T47D (cell line): ENCODE measurements around the gene NIPAL4.

Experiments
- DNase-seq, 2 experiments: peaks; one replicate each; pipeline versions ENCODE4 v3.0.0 to v3.0.0-alpha.2; 2011 to 2012; ENCODE audit warnings: low read depth in 1 of 2, low spot score in 1 of 2
- JUND ChIP-seq: IDR thresholded peaks from 2 replicates; pipeline ENCODE4 v1.6.1; 2012; ENCODE audit warnings: low read depth
- in situ Hi-C: cut with HindIII; loops from 2 replicates; pipeline ENCODE4 v1.10.0; 2016; ENCODE audit warnings: low sequenced_read_pairs, low pct_unique_long_range_greater_than_20kb

Gene NIPAL4

DNA sequence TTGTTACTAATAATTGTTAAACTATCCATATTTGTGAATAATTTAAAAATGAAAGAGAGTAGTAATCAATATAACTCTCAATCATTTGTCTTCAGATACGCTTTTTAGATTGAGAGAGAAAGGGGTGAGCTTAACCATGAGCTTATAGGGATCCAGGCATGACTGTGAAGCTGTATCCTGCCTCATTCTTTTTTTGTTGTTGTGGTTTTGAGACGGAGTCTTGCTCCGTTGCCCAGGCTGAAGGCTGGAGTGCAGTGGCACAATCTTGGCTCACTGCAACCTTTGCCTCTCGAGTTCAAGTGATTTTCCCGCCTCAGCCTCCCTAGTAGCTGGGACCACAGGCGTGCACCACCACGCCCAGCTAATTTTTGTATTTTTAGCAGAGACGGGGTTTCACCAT is 44.0 kb downstream of the NIPAL4 start:
- no peak for TF ChIP-seq JUND
- in situ Hi-C loops: no loop called here
- no peak for DNase-seq

DNA sequence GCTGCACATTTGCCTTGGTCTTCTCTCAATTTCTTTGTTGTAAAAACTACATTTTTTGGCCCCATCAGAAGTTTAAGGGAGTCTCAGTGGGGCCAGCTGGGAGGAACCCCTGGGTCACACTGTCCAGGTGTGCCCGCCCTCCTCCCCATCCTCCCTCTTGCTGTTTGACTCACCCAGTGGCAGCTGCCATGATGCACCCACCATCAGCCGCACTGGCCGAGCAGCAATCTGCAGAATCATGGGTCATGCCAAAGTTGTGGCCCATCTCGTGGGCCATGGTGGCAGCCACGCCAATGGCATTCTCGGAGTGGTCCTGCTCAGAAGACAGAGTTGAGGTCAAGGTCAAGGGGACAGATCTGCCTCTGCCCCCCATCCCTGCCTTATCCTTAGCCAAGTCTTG is 45.5 kb downstream of the NIPAL4 start:
- TF ChIP-seq JUND: no peak

DNA sequence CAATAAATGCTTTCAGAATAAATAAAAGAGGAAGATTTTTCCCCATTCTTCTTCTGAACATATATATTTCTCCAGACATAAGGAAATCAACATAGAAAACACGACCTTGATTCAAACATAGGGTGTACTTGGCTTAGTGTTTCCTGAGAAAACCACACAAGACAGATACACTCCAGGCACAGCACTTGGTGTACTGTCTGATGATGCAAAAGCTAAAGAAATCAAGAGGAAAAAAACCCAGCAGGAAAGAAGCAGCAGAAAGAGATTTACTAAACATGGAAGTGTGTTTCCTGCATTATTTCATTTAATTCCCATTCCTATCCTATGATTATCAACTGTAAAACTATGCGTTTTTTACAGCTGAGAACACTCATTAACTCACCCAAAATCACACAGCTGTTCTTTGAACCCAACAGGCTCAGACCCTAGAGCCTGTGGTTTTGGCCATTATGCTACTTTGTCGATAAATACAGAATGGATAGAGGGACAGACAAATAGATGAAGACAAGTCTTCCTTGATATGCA is 46.1 kb downstream of the NIPAL4 start:
- in situ Hi-C loops: no loop called here
- DNase-seq: no peak
- no peak for TF ChIP-seq JUND

More for the DNA sequence above, 45.5 kb downstream of the NIPAL4 start:
- no peak for DNase-seq
- in situ Hi-C loops: no loop called here

GRCh38 chr5:157506981-157507780 is 47.2 kb downstream of the NIPAL4 start:
- no peak for DNase-seq
- in situ Hi-C loops: no loop called here
- TF ChIP-seq JUND: no peak

- DNase-seq: no peak
- no peak for TF ChIP-seq JUND
- in situ Hi-C loops: no loop called here
Measured at GRCh38 chr5:157509093-157509492, 49.1 kb downstream of the NIPAL4 start.

GRCh38 chr5:157509587-157509986 is 49.6 kb downstream of the NIPAL4 start:
- DNase-seq: no peak
- no peak for TF ChIP-seq JUND
- in situ Hi-C loops: no loop called here

- DNase-seq: no peak
- TF ChIP-seq JUND: no peak
- in situ Hi-C loops: no loop called here
Measured at GRCh38 chr5:157510682-157511081, 50.7 kb downstream of the NIPAL4 start.

DNA sequence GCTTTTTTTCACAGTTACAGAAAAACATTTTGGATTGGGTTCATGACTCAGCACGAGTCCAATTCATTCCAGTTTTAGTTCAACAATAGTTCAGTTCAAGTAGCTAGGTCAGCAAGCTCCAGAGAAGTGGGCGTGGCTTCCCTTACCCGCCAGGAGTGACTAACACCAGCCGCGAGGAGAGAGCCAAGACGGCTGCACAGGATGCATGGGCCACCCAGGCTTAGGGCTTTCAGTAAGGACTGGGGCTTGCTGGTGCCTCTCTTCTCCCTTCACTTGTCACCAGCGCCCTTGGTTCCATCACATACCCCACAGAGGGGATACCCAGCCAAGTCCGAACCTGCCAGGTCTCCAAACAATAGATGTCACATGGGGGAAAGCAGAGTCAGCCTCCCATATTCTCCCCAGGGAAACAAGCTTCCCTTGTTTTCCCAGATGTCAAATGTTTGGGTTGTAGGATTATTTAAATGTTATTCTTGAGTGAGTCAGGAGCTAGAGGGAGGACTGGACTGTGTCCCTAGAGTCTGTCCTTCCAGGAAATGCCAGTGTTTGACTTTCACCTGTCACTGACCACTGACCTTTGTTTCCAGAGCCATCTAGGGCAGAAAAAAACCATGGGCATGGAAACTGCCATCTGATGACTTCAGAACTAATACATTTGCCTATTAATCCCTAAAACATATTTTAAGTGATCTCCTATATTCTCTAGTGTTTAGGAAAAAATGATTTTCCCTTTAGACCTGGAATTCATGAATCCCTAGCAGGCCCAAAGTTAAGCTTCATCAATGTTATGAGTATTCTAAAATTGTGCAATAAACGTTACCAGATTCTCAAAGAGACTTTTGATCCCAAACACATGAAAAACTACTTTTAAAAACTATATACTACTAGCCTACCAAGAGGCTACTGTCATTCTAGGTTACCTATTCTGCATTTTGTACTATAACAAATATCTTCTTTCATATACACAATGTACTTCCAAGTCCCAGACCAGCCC is 51.9 kb downstream of the NIPAL4 start:
- peak in 1 of 2 experiments; percentile 80 for DNase-seq
- no peak for TF ChIP-seq JUND

DNA sequence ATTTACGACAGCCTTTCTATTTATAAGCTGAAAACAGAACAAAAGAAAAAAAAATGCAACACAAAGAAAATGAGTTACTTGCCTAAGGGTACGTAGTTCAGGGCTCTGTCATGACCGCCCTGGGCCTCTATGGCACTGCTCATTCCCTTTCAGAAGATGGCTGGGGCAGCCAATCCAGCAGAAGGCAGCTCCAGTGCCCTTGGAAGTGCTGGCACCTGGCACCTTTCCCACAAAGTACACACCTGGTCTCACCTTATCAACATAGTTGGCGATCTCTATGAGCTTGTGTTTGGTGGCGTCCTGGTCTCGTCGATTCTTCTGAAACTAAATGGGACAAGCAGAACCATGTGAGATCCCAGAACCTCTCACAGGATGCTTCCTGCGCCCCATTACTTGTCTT is 53.2 kb downstream of the NIPAL4 start:
- in situ Hi-C loops: no loop called here
- no peak for TF ChIP-seq JUND
- no peak for DNase-seq

More for the DNA sequence above, 51.9 kb downstream of the NIPAL4 start:
- in situ Hi-C loops: no loop called here

DNA sequence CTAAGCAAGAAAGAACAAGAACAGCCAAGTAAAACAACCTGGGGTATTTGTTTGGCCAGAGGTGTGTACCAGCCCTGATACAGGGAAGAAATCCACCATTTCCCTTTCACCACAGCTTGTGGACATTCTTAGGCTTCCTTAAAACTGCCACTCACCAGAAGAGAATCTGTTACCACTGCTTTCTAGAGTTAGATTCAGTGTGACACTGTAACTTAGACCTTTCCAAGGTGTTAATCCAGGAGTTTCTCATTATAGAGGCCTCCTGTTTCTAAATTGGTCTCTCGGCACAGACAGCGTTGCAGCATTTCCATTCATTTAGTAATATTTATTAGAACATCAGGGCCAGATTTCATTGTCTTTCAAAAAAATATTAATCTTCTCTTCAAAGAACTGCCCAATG is 55.0 kb downstream of the NIPAL4 start:
- DNase-seq: no peak
- in situ Hi-C loops: no loop called here
- no peak for TF ChIP-seq JUND

DNA sequence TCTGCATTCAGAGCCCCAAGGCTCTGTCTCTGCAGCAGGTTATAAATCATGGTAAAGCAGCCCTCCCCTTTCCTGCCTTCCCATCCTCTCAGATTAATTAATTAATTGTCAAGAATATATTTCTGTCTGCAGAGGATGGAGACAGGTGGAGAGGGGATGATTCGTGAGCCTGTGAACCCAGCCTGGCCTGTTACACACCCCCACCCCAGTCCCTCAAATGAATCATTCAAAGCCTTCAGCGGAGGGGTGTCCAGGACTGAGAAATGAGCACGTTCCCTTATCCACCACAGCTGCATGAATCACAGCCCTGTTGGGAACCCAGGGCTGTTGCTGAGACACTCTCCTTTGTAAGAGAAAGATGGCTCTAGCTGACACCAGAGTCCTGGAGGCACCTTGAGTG is 56.0 kb downstream of the NIPAL4 start:
- in situ Hi-C loops: no loop called here
- DNase-seq: no peak
- TF ChIP-seq JUND: no peak

GRCh38 chr5:157516626-157517325 is 56.8 kb downstream of the NIPAL4 start:
- in situ Hi-C loops: no loop called here
- TF ChIP-seq JUND: no peak
- no peak for DNase-seq
